HFF-Myc (cell line): ENCODE data around the gene ANO3.

Source experiments
- DNase-seq: peaks from one replicate; pipeline ENCODE4 v3.0.0-alpha.2; 2011; ENCODE audit warnings: low read depth; ENCODE audit errors: extremely low read depth
- H3K4me3 ChIP-seq: replicated peaks from 2 replicates; pipeline ENCODE4 v1.5.1; 2011; ENCODE audit warnings: low read depth, mild to moderate bottlenecking, control low read depth, low read length
- TF ChIP-seq, protein P1 (sequence below): IDR thresholded peaks from 2 replicates; pipeline ENCODE4 v1.5.1; 2012; ENCODE audit warnings: mild to moderate bottlenecking, low read depth, low read length, control low read depth; ENCODE audit errors: missing control alignments

The ANO3 gene

GRCh38 chr11:26556582-26556981 is 224.7 kb downstream of the ANO3 start:
- no peak for DNase-seq
- H3K4me3 ChIP-seq = no peak overlapping the region
- TF ChIP-seq, protein P1, sequence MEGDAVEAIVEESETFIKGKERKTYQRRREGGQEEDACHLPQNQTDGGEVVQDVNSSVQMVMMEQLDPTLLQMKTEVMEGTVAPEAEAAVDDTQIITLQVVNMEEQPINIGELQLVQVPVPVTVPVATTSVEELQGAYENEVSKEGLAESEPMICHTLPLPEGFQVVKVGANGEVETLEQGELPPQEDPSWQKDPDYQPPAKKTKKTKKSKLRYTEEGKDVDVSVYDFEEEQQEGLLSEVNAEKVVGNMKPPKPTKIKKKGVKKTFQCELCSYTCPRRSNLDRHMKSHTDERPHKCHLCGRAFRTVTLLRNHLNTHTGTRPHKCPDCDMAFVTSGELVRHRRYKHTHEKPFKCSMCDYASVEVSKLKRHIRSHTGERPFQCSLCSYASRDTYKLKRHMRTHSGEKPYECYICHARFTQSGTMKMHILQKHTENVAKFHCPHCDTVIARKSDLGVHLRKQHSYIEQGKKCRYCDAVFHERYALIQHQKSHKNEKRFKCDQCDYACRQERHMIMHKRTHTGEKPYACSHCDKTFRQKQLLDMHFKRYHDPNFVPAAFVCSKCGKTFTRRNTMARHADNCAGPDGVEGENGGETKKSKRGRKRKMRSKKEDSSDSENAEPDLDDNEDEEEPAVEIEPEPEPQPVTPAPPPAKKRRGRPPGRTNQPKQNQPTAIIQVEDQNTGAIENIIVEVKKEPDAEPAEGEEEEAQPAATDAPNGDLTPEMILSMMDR = no peak

GRCh38 chr11:26557666-26558065 is 225.7 kb downstream of the ANO3 start:
- TF ChIP-seq, protein P1 = no peak
- H3K4me3 ChIP-seq = no peak overlapping the region
- DNase-seq = no peak

GRCh38 chr11:26558190-26558589 is 226.3 kb downstream of the ANO3 start:
- DNase-seq = no peak
- TF ChIP-seq, protein P1 = no peak
- no peak overlapping the region for H3K4me3 ChIP-seq

DNA sequence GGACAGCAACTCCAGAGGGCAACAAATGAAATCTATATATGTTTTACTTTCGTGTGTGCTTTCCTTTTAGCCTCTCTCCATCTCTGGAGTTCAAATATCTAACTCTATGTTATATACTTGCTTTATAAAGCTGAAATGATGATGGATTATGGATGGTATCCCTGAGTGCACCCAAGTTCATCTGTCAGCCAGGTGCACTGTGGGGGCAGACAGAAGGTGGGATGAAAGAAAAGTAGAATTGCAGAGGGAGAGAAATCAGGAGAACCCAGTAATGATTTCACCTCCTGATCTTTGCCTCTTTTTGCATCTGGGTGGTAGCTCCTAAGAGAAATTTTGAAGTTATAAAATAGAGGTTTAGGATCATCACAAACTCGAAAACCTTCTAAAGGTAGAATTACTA is 237.7 kb downstream of the ANO3 start:
- DNase-seq = no peak
- no peak overlapping the region for H3K4me3 ChIP-seq
- TF ChIP-seq, protein P1 = no peak

DNA sequence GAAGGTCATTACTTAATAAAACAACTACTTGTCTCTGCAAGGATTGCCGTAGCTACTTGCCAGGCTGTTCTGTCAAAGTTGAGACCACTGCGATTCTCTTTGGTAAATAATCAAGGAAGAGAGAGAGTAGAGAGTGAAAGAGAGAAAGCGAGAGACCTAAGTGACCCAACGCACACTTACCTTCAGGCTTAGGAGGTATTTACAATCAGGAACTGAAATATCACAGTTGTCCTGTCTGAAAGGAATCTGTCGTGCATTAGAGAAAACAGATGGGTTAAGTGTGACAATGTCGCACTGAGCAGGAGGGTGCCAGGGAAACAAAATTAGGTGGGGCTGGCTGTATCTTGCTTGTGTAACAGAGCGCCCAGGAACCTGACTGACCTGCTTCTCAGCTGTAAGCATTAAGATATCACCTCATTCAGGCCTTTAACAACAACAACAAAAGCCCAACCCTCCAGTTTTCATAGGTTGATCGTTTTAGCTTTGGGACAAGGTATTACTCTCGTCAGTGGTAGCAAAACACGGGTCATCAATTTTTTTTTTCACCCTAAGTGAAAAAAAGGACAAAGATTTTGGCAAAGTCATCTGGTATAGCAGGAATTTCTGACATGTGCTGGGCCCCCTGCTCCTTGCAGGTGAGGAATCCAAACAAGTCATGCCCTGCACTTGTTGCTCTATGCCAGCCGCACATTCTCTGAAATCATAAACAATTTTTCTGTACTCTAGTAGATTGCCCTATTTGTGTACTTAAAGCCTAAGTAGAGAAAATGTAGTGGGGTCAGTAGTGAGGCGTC is 240.1 kb downstream of the ANO3 start, which contains the start of gene MUC15:
Gene MUC15 (minus strand): TSS at position 403 of the 794 bp plus-strand sequence. CDS start 5,169 bp downstream, outside the sequence.
- no peak for DNase-seq
- no peak within 1 kb of the TSS for H3K4me3 ChIP-seq
- TF ChIP-seq, protein P1 = no peak

DNA sequence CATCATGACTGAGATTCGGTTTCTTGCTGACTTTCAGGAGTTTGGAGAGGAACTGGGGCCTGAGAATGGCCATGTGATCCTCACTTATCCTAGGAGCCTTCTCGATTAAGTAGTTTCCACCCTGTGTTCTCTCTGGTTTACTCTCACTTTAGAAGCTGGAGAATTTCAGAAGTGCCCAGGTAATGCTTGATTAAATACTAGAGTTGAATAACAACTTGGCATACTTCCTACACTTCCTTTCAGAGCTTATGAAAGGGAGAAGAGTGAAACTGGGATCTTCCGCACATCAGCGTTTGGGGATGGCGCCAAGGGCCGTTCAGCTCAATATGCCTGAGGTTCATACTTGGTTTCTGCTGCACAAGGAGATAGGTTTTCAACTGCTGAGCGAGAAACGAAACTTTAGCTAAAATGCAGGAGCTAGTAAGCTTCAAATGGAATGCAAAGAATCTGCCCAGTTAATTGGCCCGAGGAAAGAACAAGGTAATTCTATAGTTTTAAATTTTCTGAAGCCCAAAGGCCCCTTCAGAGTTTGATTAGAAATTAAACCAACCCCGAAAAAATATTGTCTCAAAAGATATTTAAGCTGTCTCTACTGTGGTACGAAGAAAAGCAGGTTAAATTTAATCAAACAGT is 241.0 kb downstream of the ANO3 start:
- no peak overlapping the region for H3K4me3 ChIP-seq
- TF ChIP-seq, protein P1 = no peak
- no peak for DNase-seq
